ENCODE measurements around the gene NAA80. TPM values are rescaled to one million over a fixed set of nuclear protein-coding genes. Genes with fewer than 3 reads are reported as not detected.

The NAA80 gene
- total RNA-seq, 1 donor from 2014 or later: 6.3 TPM

- Mint-ChIP-seq H3K4me1 (ENCODE audit: low read depth, unreplicated experiment) (peaks cover 21% of the 10 kb centered on the region), H3K27ac (ENCODE audit: unreplicated experiment) (peak overlapping the region; percentile 12), H3K9me3 (ENCODE audit: unreplicated experiment) (no peaks in the 10 kb centered on the region), H3K27me3 (ENCODE audit: low read depth, unreplicated experiment) (no peaks in the 10 kb centered on the region), H3K36me3 (ENCODE audit: low read depth, unreplicated experiment) (peaks cover 12% of the 10 kb centered on the region), H3K4me3 (ENCODE audit: unreplicated experiment) (peak overlapping the region; percentile 45)
- H4K20me1 ChIP-seq (ENCODE audit: insufficient read depth, low read length): peaks cover 30% of the 10 kb centered on the region
- H3K27ac ChIP-seq (ENCODE audit: low read depth, low read length): no peak overlapping the region
- H3K27me3 ChIP-seq (ENCODE audit: insufficient read depth, low read length): no peaks in the 10 kb centered on the region
- no peak overlapping the region for H3K4me2 ChIP-seq (ENCODE audit: low read length)
- peaks cover 24% of the 10 kb centered on the region for H3K4me1 ChIP-seq (ENCODE audit: insufficient read depth, low read length)
- DNase-seq (ENCODE audit: low read depth): no peak
- TF ChIP-seq EZH2 (IDR thresholded peaks at IDR 0.05; ENCODE audit: insufficient read depth, low read length) (no peak), CTCF (IDR thresholded peaks at IDR 0.05; ENCODE audit: insufficient read depth, low read depth, low read length) (no peak)
- FAIRE-seq: no peak
- no peak overlapping the region for H3K4me3 ChIP-seq (ENCODE audit: insufficient read depth, low read depth, low read length)
- peaks cover 13% of the 10 kb centered on the region for H3K36me3 ChIP-seq (ENCODE audit: insufficient read depth, low read length)
- no peak overlapping the region for H2AFZ ChIP-seq (ENCODE audit: low read depth, low read length)
- no peak overlapping the region for H3K9ac ChIP-seq (ENCODE audit: low read length)
- peaks cover 52% of the 10 kb centered on the region for H3K79me2 ChIP-seq (ENCODE audit: insufficient read depth, low read length)
- no peaks in the 10 kb centered on the region for H3K9me3 ChIP-seq (ENCODE audit: insufficient read depth, low read depth, low read length)
These were observed 23.9 kb upstream of the NAA80 start for GRCh38 chr3:50323092-50323600.

GRCh38 chr3:50322386-50323091 lies 23.3 kb upstream of the NAA80 start, which contains the start of gene HYAL2:
Gene HYAL2 (minus strand): TSS chr3:50322745. CDS start chr3:50320489, 2,256 bp downstream.
- H4K20me1 ChIP-seq (ENCODE audit: insufficient read depth, low read length): peaks cover 33% of the 10 kb centered on the region
- Mint-ChIP-seq H3K36me3 (ENCODE audit: low read depth, unreplicated experiment) (peaks cover 13% of the 10 kb centered on the region), H3K9me3 (ENCODE audit: unreplicated experiment) (no peaks in the 10 kb centered on the region), H3K4me1 (ENCODE audit: low read depth, unreplicated experiment) (peaks cover 21% of the 10 kb centered on the region), H3K27ac (ENCODE audit: unreplicated experiment) (peak within 1 kb of the TSS; percentile 98), H3K27me3 (ENCODE audit: low read depth, unreplicated experiment) (no peaks in the 10 kb centered on the region), H3K4me3 (ENCODE audit: unreplicated experiment) (peak within 1 kb of the TSS; percentile 85)
- TF ChIP-seq CTCF (IDR thresholded peaks at IDR 0.05; ENCODE audit: insufficient read depth, low read depth, low read length): no peak
- no peak for TF ChIP-seq EZH2 (IDR thresholded peaks at IDR 0.05; ENCODE audit: insufficient read depth, low read length)
- peak within 1 kb of the TSS; percentile 92 for H2AFZ ChIP-seq (ENCODE audit: low read depth, low read length)
- no peaks in the 10 kb centered on the region for H3K27me3 ChIP-seq (ENCODE audit: insufficient read depth, low read length)
- peaks cover 24% of the 10 kb centered on the region for H3K4me1 ChIP-seq (ENCODE audit: insufficient read depth, low read length)
- no peak for FAIRE-seq
- H3K9ac ChIP-seq (ENCODE audit: low read length): peak within 1 kb of the TSS; percentile 96
- H3K79me2 ChIP-seq (ENCODE audit: insufficient read depth, low read length): peaks cover 53% of the 10 kb centered on the region
- H3K4me2 ChIP-seq (ENCODE audit: low read length): peak within 1 kb of the TSS; percentile 93
- H3K27ac ChIP-seq (ENCODE audit: low read depth, low read length): peak within 1 kb of the TSS; percentile 100
- no peaks in the 10 kb centered on the region for H3K9me3 ChIP-seq (ENCODE audit: insufficient read depth, low read depth, low read length)
- peak within 1 kb of the TSS; percentile 95 for H3K4me3 ChIP-seq (ENCODE audit: insufficient read depth, low read depth, low read length)
- no peak for DNase-seq (ENCODE audit: low read depth)
- peaks cover 13% of the 10 kb centered on the region for H3K36me3 ChIP-seq (ENCODE audit: insufficient read depth, low read length)

- Histone ChIP-seq H3K27ac (ENCODE audit: low read depth, low read length) (no peak overlapping the region), H2AFZ (ENCODE audit: low read depth, low read length) (peak overlapping the region; percentile 73), H3K4me2 (ENCODE audit: low read length) (peak overlapping the region; percentile 93), H3K9ac (ENCODE audit: low read length) (peak overlapping the region; percentile 96), H3K4me3 (ENCODE audit: insufficient read depth, low read depth, low read length) (peak overlapping the region; percentile 95), H3K9me3 (ENCODE audit: insufficient read depth, low read depth, low read length) (no peaks in the 10 kb centered on the region), H3K36me3 (ENCODE audit: insufficient read depth, low read length) (peaks cover 13% of the 10 kb centered on the region), H4K20me1 (ENCODE audit: insufficient read depth, low read length) (peaks cover 35% of the 10 kb centered on the region), H3K27me3 (ENCODE audit: insufficient read depth, low read length) (no peaks in the 10 kb centered on the region), H3K4me1 (ENCODE audit: insufficient read depth, low read length) (peaks cover 24% of the 10 kb centered on the region), H3K79me2 (ENCODE audit: insufficient read depth, low read length) (peaks cover 48% of the 10 kb centered on the region)
- no peaks in the 10 kb centered on the region for H3K27me3 Mint-ChIP-seq (ENCODE audit: low read depth, unreplicated experiment)
- peak overlapping the region; percentile 85 for H3K4me3 Mint-ChIP-seq (ENCODE audit: unreplicated experiment)
- H3K27ac Mint-ChIP-seq (ENCODE audit: unreplicated experiment): no peak overlapping the region
- no peaks in the 10 kb centered on the region for H3K9me3 Mint-ChIP-seq (ENCODE audit: unreplicated experiment)
- no peak for TF ChIP-seq CTCF (IDR thresholded peaks at IDR 0.05; ENCODE audit: insufficient read depth, low read depth, low read length)
- TF ChIP-seq EZH2 (IDR thresholded peaks at IDR 0.05; ENCODE audit: insufficient read depth, low read length): no peak
- no peak for FAIRE-seq
- no peak for DNase-seq (ENCODE audit: low read depth)
- peaks cover 20% of the 10 kb centered on the region for H3K4me1 Mint-ChIP-seq (ENCODE audit: low read depth, unreplicated experiment)
- peaks cover 13% of the 10 kb centered on the region for H3K36me3 Mint-ChIP-seq (ENCODE audit: low read depth, unreplicated experiment)
These were observed 22.8 kb upstream of the NAA80 start for GRCh38 chr3:50322115-50322385.

Measured in astrocyte (in vitro differentiated cells and primary cell).